Neural cell (in vitro differentiated cells): ENCODE data around the gene CPAMD8. TPM values are rescaled to one million over a fixed set of nuclear protein-coding genes. Genes with fewer than 3 reads are reported as not detected.

Source experiments
- H2AFZ ChIP-seq: fragments of 200-600, 300-800 bp; sonication (generic), shearing (Covaris generic); 2 replicates; pipeline ENCODE4 v1.6.0; 2014; ENCODE audit warnings: low read depth, mild to moderate bottlenecking, antibody characterized with exemption, low read length, moderate library complexity
- H3F3A ChIP-seq: fragments of 200-600 bp; shearing (Covaris generic); 2 replicates; pipeline ENCODE4 v1.6.1; 2016; ENCODE audit warnings: mild to moderate bottlenecking, moderate library complexity, mixed read lengths, antibody characterized with exemption, low read length; ENCODE audit not compliant: insufficient read depth, poor library complexity, severe bottlenecking
- H3K27ac ChIP-seq: fragments of 200-600, 300-800 bp; sonication (generic), shearing (Covaris generic); 2 replicates; pipeline ENCODE4 v1.5.1; 2014; ENCODE audit warnings: mild to moderate bottlenecking, low read length, moderate library complexity
- H3K27me3 ChIP-seq: fragments of 300-800, 200-600 bp; sonication (generic), shearing (Covaris generic); 2 replicates; pipeline ENCODE4 v1.6.0; 2014; ENCODE audit warnings: mild to moderate bottlenecking, low read depth, low read length, moderate library complexity; ENCODE audit not compliant: insufficient read depth
- H3K36me3 ChIP-seq: fragments of 300-800, 200-600 bp; sonication (generic), shearing (Covaris generic); 2 replicates; pipeline ENCODE4 v1.5.1; 2014; ENCODE audit warnings: mild to moderate bottlenecking, antibody characterized with exemption, low read length, moderate library complexity; ENCODE audit not compliant: insufficient read depth
- H3K4me2 ChIP-seq: fragments of 300-800, 200-600 bp; sonication (generic), shearing (Covaris generic); 2 replicates; pipeline ENCODE4 v1.6.0; 2014; ENCODE audit warnings: mild to moderate bottlenecking, low read length
- H3K4me3 ChIP-seq: fragments of 300-800, 200-600 bp; sonication (generic), shearing (Covaris generic); 2 replicates; pipeline ENCODE4 v1.5.1; 2014; ENCODE audit warnings: mild to moderate bottlenecking, low read length, moderate library complexity
- H3K79me2 ChIP-seq: fragments of 200-600 bp; shearing (Covaris generic); replicated peaks from 2 replicates; pipeline ENCODE4 v1.6.0; 2014; ENCODE audit warnings: mild to moderate bottlenecking, low read length, moderate library complexity; ENCODE audit not compliant: insufficient read depth
- H3K9ac ChIP-seq: fragments of 300-800, 200-600 bp; sonication (generic), shearing (Covaris generic); 2 replicates; pipeline ENCODE4 v1.6.1; 2016; ENCODE audit warnings: mild to moderate bottlenecking, low read length, mixed read lengths
- H3K9me2 ChIP-seq: fragments of 200-600 bp; shearing (Covaris generic); 2 replicates; pipeline ENCODE4 v1.6.1; 2016; ENCODE audit warnings: mild to moderate bottlenecking, low read length, mixed read lengths; ENCODE audit not compliant: insufficient read depth
- H3K9me3 ChIP-seq: fragments of 200-600, 300-800 bp; sonication (generic), shearing (Covaris generic); 2 replicates; pipeline ENCODE4 v1.6.1; 2016; ENCODE audit warnings: mild to moderate bottlenecking, mixed run types, low read length, moderate library complexity, mixed read lengths
- H4K20me1 ChIP-seq: fragments of 200-600 bp; shearing (Covaris generic); 2 replicates; pipeline ENCODE4 v1.6.1; 2016; ENCODE audit warnings: mild to moderate bottlenecking, mixed run types; ENCODE audit not compliant: insufficient read depth
- EP300 ChIP-seq: fragments of 450-650 bp; conservative IDR thresholded peaks from 2 replicates; pipeline ENCODE4 v1.6.1; 2014; ENCODE audit warnings: antibody characterized with exemption, mild to moderate bottlenecking, moderate library complexity; ENCODE audit not compliant: poor library complexity, severe bottlenecking
- EZH2 ChIP-seq: fragments of 200-600, 300-800 bp; shearing (Covaris generic), sonication (generic); IDR thresholded peaks from 2 replicates; pipeline ENCODE4 v1.6.1; 2014; ENCODE audit warnings: antibody characterized with exemption, low read length, borderline replicate concordance, mild to moderate bottlenecking; ENCODE audit not compliant: insufficient read depth, poor library complexity, severe bottlenecking
- MXI1 ChIP-seq: fragments of 450-650 bp; conservative IDR thresholded peaks from 2 replicates; pipeline ENCODE4 v1.6.1; 2014; ENCODE audit warnings: antibody characterized with exemption, mild to moderate bottlenecking; ENCODE audit not compliant: poor library complexity, severe bottlenecking
- POLR2AphosphoS5 ChIP-seq: IDR thresholded peaks from 2 replicates; pipeline ENCODE4 v1.6.1; 2012
- RAD21 ChIP-seq: fragments of 450-650 bp; conservative IDR thresholded peaks from 2 replicates; pipeline ENCODE4 v1.6.1; 2014; ENCODE audit warnings: antibody characterized with exemption, mild to moderate bottlenecking, moderate library complexity
- SMC3 ChIP-seq: fragments of 450-650 bp; conservative IDR thresholded peaks from 2 replicates; pipeline ENCODE4 v1.6.1; 2014; ENCODE audit warnings: antibody characterized with exemption, mild to moderate bottlenecking, moderate library complexity; ENCODE audit not compliant: poor library complexity
- TAF1 ChIP-seq: IDR thresholded peaks from 2 replicates; pipeline ENCODE4 v1.6.1; 2012; ENCODE audit warnings: low read depth
- polyA plus RNA-seq: library from polyadenylated mRNA; depleted of rRNA; stranded (reverse); fragments of >200 nt; gene quantifications from 2 replicates; pipeline ENCODE4 v1.2.3, GENCODE V29; 2014
- TF ChIP-seq, protein P1 (sequence below): IDR thresholded peaks from 2 replicates; pipeline ENCODE4 v1.6.1; 2012; ENCODE audit warnings: borderline replicate concordance
- TF ChIP-seq, protein P2 (sequence below): fragments of 450-650 bp; IDR thresholded peaks from 2 replicates; pipeline ENCODE4 v1.5.1; 2014; ENCODE audit warnings: antibody characterized with exemption, mild to moderate bottlenecking, moderate library complexity; ENCODE audit not compliant: poor library complexity, severe bottlenecking

CPAMD8 gene
- polyA plus RNA-seq, 1 donor from 2014 or later: 1.9 TPM

DNA sequence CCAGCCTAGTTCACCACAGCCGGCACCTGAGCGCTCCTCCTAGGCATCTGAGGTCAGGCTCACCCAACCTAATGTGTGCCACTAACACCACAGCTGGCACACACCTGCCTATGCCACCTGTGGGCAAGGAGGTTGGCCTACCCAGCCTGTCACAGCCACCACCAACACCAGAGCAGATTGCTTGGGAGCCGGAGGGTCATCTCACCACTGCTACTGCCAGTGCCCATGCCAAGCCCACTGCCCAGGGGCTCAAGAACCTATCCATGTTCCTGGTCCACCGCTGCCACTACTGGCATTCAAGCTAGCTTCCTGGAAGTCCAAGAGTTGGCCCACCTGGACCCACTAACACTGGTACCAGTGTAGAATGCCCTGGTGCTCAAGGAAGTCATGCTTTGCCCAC is 95.3 kb downstream of the CPAMD8 start:
- no peaks in the 10 kb centered on the region for H3F3A ChIP-seq
- H2AFZ ChIP-seq: no peak overlapping the region
- TF ChIP-seq TAF1 (no peak), EP300 (no peak), POLR2AphosphoS5 (no peak), EZH2 (no peak), RAD21 (no peak), SMC3 (no peak), MXI1 (no peak)
- TF ChIP-seq, protein P1, sequence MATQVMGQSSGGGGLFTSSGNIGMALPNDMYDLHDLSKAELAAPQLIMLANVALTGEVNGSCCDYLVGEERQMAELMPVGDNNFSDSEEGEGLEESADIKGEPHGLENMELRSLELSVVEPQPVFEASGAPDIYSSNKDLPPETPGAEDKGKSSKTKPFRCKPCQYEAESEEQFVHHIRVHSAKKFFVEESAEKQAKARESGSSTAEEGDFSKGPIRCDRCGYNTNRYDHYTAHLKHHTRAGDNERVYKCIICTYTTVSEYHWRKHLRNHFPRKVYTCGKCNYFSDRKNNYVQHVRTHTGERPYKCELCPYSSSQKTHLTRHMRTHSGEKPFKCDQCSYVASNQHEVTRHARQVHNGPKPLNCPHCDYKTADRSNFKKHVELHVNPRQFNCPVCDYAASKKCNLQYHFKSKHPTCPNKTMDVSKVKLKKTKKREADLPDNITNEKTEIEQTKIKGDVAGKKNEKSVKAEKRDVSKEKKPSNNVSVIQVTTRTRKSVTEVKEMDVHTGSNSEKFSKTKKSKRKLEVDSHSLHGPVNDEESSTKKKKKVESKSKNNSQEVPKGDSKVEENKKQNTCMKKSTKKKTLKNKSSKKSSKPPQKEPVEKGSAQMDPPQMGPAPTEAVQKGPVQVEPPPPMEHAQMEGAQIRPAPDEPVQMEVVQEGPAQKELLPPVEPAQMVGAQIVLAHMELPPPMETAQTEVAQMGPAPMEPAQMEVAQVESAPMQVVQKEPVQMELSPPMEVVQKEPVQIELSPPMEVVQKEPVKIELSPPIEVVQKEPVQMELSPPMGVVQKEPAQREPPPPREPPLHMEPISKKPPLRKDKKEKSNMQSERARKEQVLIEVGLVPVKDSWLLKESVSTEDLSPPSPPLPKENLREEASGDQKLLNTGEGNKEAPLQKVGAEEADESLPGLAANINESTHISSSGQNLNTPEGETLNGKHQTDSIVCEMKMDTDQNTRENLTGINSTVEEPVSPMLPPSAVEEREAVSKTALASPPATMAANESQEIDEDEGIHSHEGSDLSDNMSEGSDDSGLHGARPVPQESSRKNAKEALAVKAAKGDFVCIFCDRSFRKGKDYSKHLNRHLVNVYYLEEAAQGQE: no peak
- TF ChIP-seq, protein P2, sequence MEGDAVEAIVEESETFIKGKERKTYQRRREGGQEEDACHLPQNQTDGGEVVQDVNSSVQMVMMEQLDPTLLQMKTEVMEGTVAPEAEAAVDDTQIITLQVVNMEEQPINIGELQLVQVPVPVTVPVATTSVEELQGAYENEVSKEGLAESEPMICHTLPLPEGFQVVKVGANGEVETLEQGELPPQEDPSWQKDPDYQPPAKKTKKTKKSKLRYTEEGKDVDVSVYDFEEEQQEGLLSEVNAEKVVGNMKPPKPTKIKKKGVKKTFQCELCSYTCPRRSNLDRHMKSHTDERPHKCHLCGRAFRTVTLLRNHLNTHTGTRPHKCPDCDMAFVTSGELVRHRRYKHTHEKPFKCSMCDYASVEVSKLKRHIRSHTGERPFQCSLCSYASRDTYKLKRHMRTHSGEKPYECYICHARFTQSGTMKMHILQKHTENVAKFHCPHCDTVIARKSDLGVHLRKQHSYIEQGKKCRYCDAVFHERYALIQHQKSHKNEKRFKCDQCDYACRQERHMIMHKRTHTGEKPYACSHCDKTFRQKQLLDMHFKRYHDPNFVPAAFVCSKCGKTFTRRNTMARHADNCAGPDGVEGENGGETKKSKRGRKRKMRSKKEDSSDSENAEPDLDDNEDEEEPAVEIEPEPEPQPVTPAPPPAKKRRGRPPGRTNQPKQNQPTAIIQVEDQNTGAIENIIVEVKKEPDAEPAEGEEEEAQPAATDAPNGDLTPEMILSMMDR: no peak
- no peak overlapping the region for H3K4me3 ChIP-seq
- no peaks in the 10 kb centered on the region for H3K9me2 ChIP-seq
- H3K79me2 ChIP-seq: no peaks in the 10 kb centered on the region
- no peaks in the 10 kb centered on the region for H3K9me3 ChIP-seq
- H3K4me2 ChIP-seq: no peak overlapping the region
- H3K36me3 ChIP-seq: no peaks in the 10 kb centered on the region
- no peak overlapping the region for H3K9ac ChIP-seq
- H4K20me1 ChIP-seq: no peaks in the 10 kb centered on the region
- no peak overlapping the region for H3K27ac ChIP-seq
- no peaks in the 10 kb centered on the region for H3K27me3 ChIP-seq

DNA sequence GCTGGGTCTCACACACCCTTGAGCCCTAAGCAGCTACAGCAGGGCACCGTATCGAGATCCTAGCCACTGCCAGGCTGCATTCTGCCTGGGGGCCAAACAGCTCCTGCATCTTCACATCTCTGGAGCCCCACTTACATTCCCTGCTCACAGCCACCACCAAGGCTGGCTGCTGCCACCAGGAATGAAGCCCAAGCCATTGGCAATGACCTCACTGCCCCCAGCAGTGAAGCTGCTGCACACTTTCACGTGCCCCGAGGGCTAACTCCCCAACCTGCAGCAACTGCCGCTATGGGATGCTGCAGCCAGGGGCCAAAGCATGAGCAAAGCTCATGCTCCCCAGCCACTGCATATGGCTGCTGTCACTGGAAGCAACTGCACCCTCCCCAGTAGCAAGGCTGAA is 95.9 kb downstream of the CPAMD8 start:
- Histone ChIP-seq H3K9ac (no peak overlapping the region), H3K4me2 (no peak overlapping the region), H3K9me2 (no peaks in the 10 kb centered on the region), H3K27ac (no peak overlapping the region), H3K4me3 (no peak overlapping the region), H3K79me2 (no peaks in the 10 kb centered on the region), H3F3A (no peaks in the 10 kb centered on the region), H3K9me3 (no peaks in the 10 kb centered on the region), H2AFZ (no peak overlapping the region), H3K27me3 (no peaks in the 10 kb centered on the region), H3K36me3 (no peaks in the 10 kb centered on the region), H4K20me1 (no peaks in the 10 kb centered on the region)
- TF ChIP-seq RAD21 (no peak), MXI1 (no peak), SMC3 (no peak)
- TF ChIP-seq, protein P2: no peak
- TF ChIP-seq, protein P1: no peak
